IMR-90 (cell line): ENCODE measurements around the gene ABITRAM. TPM values are rescaled to one million over a fixed set of nuclear protein-coding genes. Genes with fewer than 3 reads are reported as not detected.

ENCODE experiments used
- ATAC-seq: fragments of 200-7000 bp; cut with Tn5 transposase; 2 replicates; pipeline ENCODE4 v1.9.1; 2020; ENCODE audit warnings: low read depth, mild to moderate bottlenecking, moderate library complexity
- BruUV-seq: library from RNA; stranded (reverse); fragments of 400-500 nt; replicated peaks from 2 replicates; lab custom pipeline; 2021; lab: Mats Ljungman, UMichigan
- CTCF ChIA-PET: fragments of 300-600 bp; formaldehyde crosslinking; extraction: SDS; loops from one replicate; lab custom pipeline; 2021; ENCODE audit warnings: antibody characterized with exemption; lab: Yijun Ruan, JAX
- POLR2A ChIA-PET: fragments of 300-600 bp; sonication (Branson Sonifier 250); formaldehyde crosslinking; loops from one replicate; lab custom pipeline; 2022; ENCODE audit warnings: antibody characterized with exemption; ENCODE audit not compliant: unreplicated experiment; lab: Charles Lee
- DNase-seq: peaks from one replicate; pipeline ENCODE4 v3.0.0; 2013
- H2AFZ ChIP-seq: replicated peaks from 2 replicates; pipeline ENCODE3; 2013; ENCODE audit warnings: low read length, mild to moderate bottlenecking; ENCODE audit not compliant: poor library complexity
- H2AK5ac ChIP-seq: 2 replicates; pipeline ENCODE4 v1.6.1; 2013; ENCODE audit warnings: low read depth, low read length, inconsistent platforms
- H2AK9ac ChIP-seq: replicated peaks from 2 replicates; pipeline ENCODE3; 2013; ENCODE audit warnings: mild to moderate bottlenecking, low read depth, low read length, moderate library complexity; ENCODE audit not compliant: poor library complexity
- H2BK120ac ChIP-seq: 2 replicates; pipeline ENCODE4 v1.6.1; 2013; ENCODE audit warnings: low read depth, low read length, inconsistent platforms
- H2BK15ac ChIP-seq: 3 replicates; pipeline ENCODE4 v1.6.1; 2013; ENCODE audit warnings: low read depth, low read length, inconsistent platforms
- H2BK20ac ChIP-seq: 2 replicates; pipeline ENCODE4 v1.6.1; 2013; ENCODE audit warnings: low read depth, mild to moderate bottlenecking, inconsistent platforms, low read length, moderate library complexity
- H2BK5ac ChIP-seq: 2 replicates; pipeline ENCODE4 v1.6.1; 2013; ENCODE audit warnings: mild to moderate bottlenecking, low read depth, low read length, inconsistent platforms; ENCODE audit not compliant: poor library complexity, severe bottlenecking
- H3K14ac ChIP-seq: replicated peaks from 2 replicates; pipeline ENCODE4 v1.6.1; 2013; ENCODE audit warnings: low read depth, low read length, inconsistent platforms
- H3K18ac ChIP-seq: 2 replicates; pipeline ENCODE4 v1.6.1; 2013; ENCODE audit warnings: low read depth, low read length, control low read depth
- H3K23ac ChIP-seq: 2 replicates; pipeline ENCODE4 v1.6.1; 2013; ENCODE audit warnings: low read depth, low read length, inconsistent platforms
- H3K27ac ChIP-seq: 2 replicates; pipeline ENCODE4 v1.5.1; 2013; ENCODE audit warnings: mild to moderate bottlenecking, control low read depth, low read length; ENCODE audit not compliant: insufficient read depth
- H3K27me3 ChIP-seq: 2 replicates; pipeline ENCODE4 v1.6.1; 2013; ENCODE audit warnings: low read length; ENCODE audit not compliant: control insufficient read depth, insufficient read depth
- H3K36me3 ChIP-seq: 2 replicates; pipeline ENCODE4 v1.6.1; 2013; ENCODE audit warnings: low read length, mixed read lengths; ENCODE audit not compliant: control insufficient read depth, insufficient read depth
- H3K4ac ChIP-seq: 2 replicates; pipeline ENCODE4 v1.6.1; 2013; ENCODE audit warnings: low read depth, low read length, inconsistent platforms
- H3K4me1 ChIP-seq: 2 replicates; pipeline ENCODE4 v1.6.1; 2013; ENCODE audit warnings: low read length, mixed read lengths; ENCODE audit not compliant: control insufficient read depth, insufficient read depth
- H3K4me2 ChIP-seq: 2 replicates; pipeline ENCODE4 v1.6.1; 2013; ENCODE audit warnings: low read depth, mild to moderate bottlenecking, control low read depth, low read length, moderate library complexity
- H3K4me3 ChIP-seq: 2 replicates; pipeline ENCODE4 v1.5.1; 2013; ENCODE audit warnings: low read depth, mild to moderate bottlenecking, control low read depth, low read length, moderate library complexity; ENCODE audit not compliant: insufficient read depth
- H3K56ac ChIP-seq: 2 replicates; pipeline ENCODE4 v1.6.1; 2013; ENCODE audit warnings: low read length, inconsistent platforms; ENCODE audit not compliant: insufficient read depth; ENCODE audit errors: extremely low read depth
- H3K79me1 ChIP-seq, 2 experiments: 2 replicates each; pipeline ENCODE4 v1.6.1; 2013; ENCODE audit warnings: low read length in 2 of 2, inconsistent platforms in 1 of 2, low read depth in 1 of 2
- H3K9ac ChIP-seq: 2 replicates; pipeline ENCODE4 v1.6.1; 2013; ENCODE audit warnings: low read depth, low read length, control low read depth
- H3K9me1 ChIP-seq: 2 replicates; pipeline ENCODE4 v1.6.1; 2013; ENCODE audit warnings: low read length, inconsistent platforms; ENCODE audit not compliant: insufficient read depth
- H3K9me3 ChIP-seq: 2 replicates; pipeline ENCODE4 v1.6.1; 2013; ENCODE audit warnings: low read length; ENCODE audit not compliant: control insufficient read depth, insufficient read depth
- H4K20me1 ChIP-seq: 2 replicates; pipeline ENCODE4 v1.6.1; 2013; ENCODE audit warnings: low read length, inconsistent platforms; ENCODE audit not compliant: insufficient read depth
- H4K5ac ChIP-seq: 2 replicates; pipeline ENCODE4 v1.6.1; 2013; ENCODE audit warnings: mild to moderate bottlenecking, low read depth, low read length, control low read depth
- H4K8ac ChIP-seq, 2 experiments: 2 replicates each; pipeline ENCODE4 v1.6.1; 2013; ENCODE audit warnings: low read depth in 2 of 2, low read length in 2 of 2, control low read depth in 1 of 2, inconsistent platforms in 1 of 2
- H4K91ac ChIP-seq: 2 replicates; pipeline ENCODE4 v1.6.1; 2013; ENCODE audit warnings: low read depth, low read length, inconsistent platforms; ENCODE audit not compliant: insufficient read depth
- POLR2A ChIP-seq: IDR thresholded peaks from 2 replicates; pipeline ENCODE4 v1.6.1; 2012; ENCODE audit warnings: mild to moderate bottlenecking, low read depth, low read length
- RFX5 ChIP-seq: IDR thresholded peaks from 2 replicates; pipeline ENCODE4 v1.8.0; 2012; ENCODE audit warnings: low read depth, mild to moderate bottlenecking, low read length, moderate library complexity
- WGBS, 2 experiments: methylation state at CpG; one replicate each; pipeline versions ENCODE4 v1.1.5 to v1.1.7; 2013; ENCODE audit warnings: missing lambda C conversion rate in 2 of 2; ENCODE audit not compliant: insufficient read length in 1 of 2; ENCODE audit errors: extremely low coverage in 2 of 2; 5-methylcytosine and 5-hydroxymethylcytosine counted together
- dilution Hi-C: fragments of 300-500 bp; cut with HindIII; formaldehyde crosslinking; loops from one replicate; pipeline ENCODE4 v1.14.3; 2018; ENCODE audit warnings: low sequenced_read_pairs; ENCODE audit not compliant: unreplicated experiment
- in situ Hi-C: fragments of 300-500 bp; cut with MboI; formaldehyde crosslinking; loops from 3 replicates; pipeline ENCODE4 v1.14.3; 2019; ENCODE audit warnings: low sequenced_read_pairs, inconsistent platforms, mixed read lengths
- intact Hi-C: fragments of 100-400 bp; cut with micrococcal nuclease; formaldehyde crosslinking; loops from 2 replicates; pipeline ENCODE4 v1.10.0; 2022
- polyA plus RNA-seq, 3 experiments: library from polyadenylated mRNA; depleted of rRNA; stranded (reverse); fragments of >200 nt; gene quantifications; 2 replicates each; pipeline ENCODE4 v1.2.3, GENCODE V29; 2012; ENCODE audit warnings: low replicate concordance in 1 of 3
- total RNA-seq: library from RNA; depleted of rRNA; stranded (reverse); fragments of >200 nt; gene quantifications from 2 replicates; pipeline ENCODE4 v1.2.3, GENCODE V29; 2012

ABITRAM gene
- total and polyA plus RNA-seq, 2 of the 4 experiments (the other 2 are of a cell fraction) = 8.6 to 10.3 TPM

DNA sequence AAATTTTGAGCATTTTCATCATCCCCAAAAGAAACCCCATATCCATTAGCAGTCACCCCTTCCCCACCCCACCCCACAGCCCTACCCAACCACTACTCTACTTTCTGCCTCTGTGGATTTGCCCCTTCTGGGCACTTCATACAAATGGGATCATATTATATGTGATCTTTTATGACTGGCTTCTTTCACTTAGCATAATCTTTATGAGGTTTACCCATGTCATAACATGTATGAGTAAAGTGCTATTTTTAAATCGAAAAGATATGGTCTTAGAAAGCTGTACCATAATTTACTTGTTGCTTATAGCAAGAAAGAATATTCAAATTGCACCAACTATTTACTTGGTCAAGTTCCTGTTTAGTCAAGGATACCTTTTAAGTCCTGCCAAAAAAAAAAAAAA, 13.0 kb upstream of the ABITRAM start:
- DNase-seq = no peak
- Histone ChIP-seq H3K18ac (no peak overlapping the region), H4K5ac (no peak overlapping the region), H4K91ac (no peak overlapping the region), H3K56ac (no peak overlapping the region), H3K27ac (no peak overlapping the region), H4K8ac (no peak overlapping the region), H3K4me1 (no peaks in the 10 kb centered on the region), H2BK20ac (no peak overlapping the region), H4K20me1 (no peaks in the 10 kb centered on the region), H3K9me1 (no peaks in the 10 kb centered on the region), H2BK15ac (no peak overlapping the region), H3K4me2 (no peak overlapping the region), H3K9me3 (no peaks in the 10 kb centered on the region), H2BK120ac (no peak overlapping the region), H3K36me3 (peaks cover 24% of the 10 kb centered on the region), H3K14ac (no peak overlapping the region), H3K27me3 (no peaks in the 10 kb centered on the region), H2AFZ (no peak overlapping the region), H3K79me1 (no peaks in the 10 kb centered on the region), H3K4ac (no peak overlapping the region), H3K23ac (no peak overlapping the region), H2AK5ac (no peak overlapping the region), H2AK9ac (no peak overlapping the region), H3K4me3 (no peak overlapping the region), H2BK5ac (no peak overlapping the region), H3K9ac (no peak overlapping the region)
- ChIA-PET POLR2A (no interaction called here), CTCF (no interaction called here)
- TF ChIP-seq RFX5 = no peak
- no peak for TF ChIP-seq POLR2A
- no peak for ATAC-seq
- no TSS peak for BruUV-seq
- in situ Hi-C loops = no loop called here
- no CpG with 5 or more reads among the region's 1 CpG for WGBS, 2 experiments
- dilution Hi-C loops = no loop called here
- intact Hi-C loops = no loop called here
